Measurements from ENCODE around the gene MRPL40. TPM values are rescaled to one million over a fixed set of nuclear protein-coding genes. Genes with fewer than 3 reads are reported as not detected.
A peak's percentile ranks its signal among the peaks of the same experiment; 100 is the strongest.

Gene MRPL40
- total RNA-seq, 3 donors from 2014 or later, result 25.3 to 36.0 (median 31.8) TPM

- Histone ChIP-seq H3K9me3 (no peaks in the 10 kb centered on the region), H3K27me3 (no peaks in the 10 kb centered on the region), H3K4me3 (peak within 1 kb of the TSS; percentile 87 to 99 (median 93)), H3K36me3 (no peaks in the 10 kb centered on the region), H3K27ac (peak within 1 kb of the TSS; percentile 99), H3K4me1 (peaks cover 5% of the 10 kb centered on the region in 2 donors)
- intact Hi-C loops (cut with DNase I; ENCODE audit: low total_unique reads), result no loop called here
- TF ChIP-seq POLR2AphosphoS5 (IDR thresholded peaks at IDR 0.05) (peak in 2 of 3 donors; percentile 60 to 73), POLR2A (IDR thresholded peaks at IDR 0.05) (no peak)
- peak; percentile 96 to 97 for DNase-seq (ENCODE audit: low spot score in 2 of 2)
These were observed 47.2 kb downstream of the MRPL40 start, which contains the start of gene CDC45 for GRCh38 chr22:19479355-19480172. Gene CDC45 (plus strand): TSS chr22:19479920. CDS start chr22:19479969, 49 bp downstream.

GRCh38 chr22:19480173-19480568, 47.8 kb downstream of the MRPL40 start:
- Histone ChIP-seq H3K4me3 (peak overlapping the region; percentile 87 to 99 (median 93)), H3K27me3 (no peaks in the 10 kb centered on the region), H3K4me1 (peaks cover 5% of the 10 kb centered on the region in 2 donors), H3K9me3 (no peaks in the 10 kb centered on the region), H3K36me3 (no peaks in the 10 kb centered on the region), H3K27ac (no peak overlapping the region)
- TF ChIP-seq POLR2AphosphoS5 (IDR thresholded peaks at IDR 0.05) (no peak), POLR2A (IDR thresholded peaks at IDR 0.05) (no peak)
- TF ChIP-seq, protein P1, sequence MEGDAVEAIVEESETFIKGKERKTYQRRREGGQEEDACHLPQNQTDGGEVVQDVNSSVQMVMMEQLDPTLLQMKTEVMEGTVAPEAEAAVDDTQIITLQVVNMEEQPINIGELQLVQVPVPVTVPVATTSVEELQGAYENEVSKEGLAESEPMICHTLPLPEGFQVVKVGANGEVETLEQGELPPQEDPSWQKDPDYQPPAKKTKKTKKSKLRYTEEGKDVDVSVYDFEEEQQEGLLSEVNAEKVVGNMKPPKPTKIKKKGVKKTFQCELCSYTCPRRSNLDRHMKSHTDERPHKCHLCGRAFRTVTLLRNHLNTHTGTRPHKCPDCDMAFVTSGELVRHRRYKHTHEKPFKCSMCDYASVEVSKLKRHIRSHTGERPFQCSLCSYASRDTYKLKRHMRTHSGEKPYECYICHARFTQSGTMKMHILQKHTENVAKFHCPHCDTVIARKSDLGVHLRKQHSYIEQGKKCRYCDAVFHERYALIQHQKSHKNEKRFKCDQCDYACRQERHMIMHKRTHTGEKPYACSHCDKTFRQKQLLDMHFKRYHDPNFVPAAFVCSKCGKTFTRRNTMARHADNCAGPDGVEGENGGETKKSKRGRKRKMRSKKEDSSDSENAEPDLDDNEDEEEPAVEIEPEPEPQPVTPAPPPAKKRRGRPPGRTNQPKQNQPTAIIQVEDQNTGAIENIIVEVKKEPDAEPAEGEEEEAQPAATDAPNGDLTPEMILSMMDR (IDR thresholded peaks at IDR 0.05), result no peak
- DNase-seq (ENCODE audit: low spot score in 2 of 2), result no peak
- intact Hi-C loops (cut with DNase I; ENCODE audit: low total_unique reads), result no loop called here

GRCh38 chr22:19480789-19481188, 48.4 kb downstream of the MRPL40 start:
- H3K4me1 ChIP-seq, result peaks cover 5% of the 10 kb centered on the region in 2 donors
- H3K4me3 ChIP-seq, result no peak overlapping the region
- DNase-seq (ENCODE audit: low spot score in 2 of 2), result no peak
- no peaks in the 10 kb centered on the region for H3K27me3 ChIP-seq
- no peaks in the 10 kb centered on the region for H3K9me3 ChIP-seq
- H3K27ac ChIP-seq, result no peak overlapping the region
- no peaks in the 10 kb centered on the region for H3K36me3 ChIP-seq
- intact Hi-C loops (cut with DNase I; ENCODE audit: low total_unique reads), result no loop called here
- TF ChIP-seq POLR2A (IDR thresholded peaks at IDR 0.05) (no peak), POLR2AphosphoS5 (IDR thresholded peaks at IDR 0.05) (no peak)
- TF ChIP-seq, protein P1 (IDR thresholded peaks at IDR 0.05), result no peak

- Histone ChIP-seq H3K27ac (no peak overlapping the region), H3K9me3 (no peaks in the 10 kb centered on the region), H3K4me3 (no peak overlapping the region), H3K36me3 (no peaks in the 10 kb centered on the region), H3K4me1 (peaks cover 5% of the 10 kb centered on the region in 2 donors), H3K27me3 (no peaks in the 10 kb centered on the region)
- no peak for DNase-seq (ENCODE audit: low spot score in 2 of 2)
- intact Hi-C loops (cut with DNase I; ENCODE audit: low total_unique reads), result no loop called here
- TF ChIP-seq POLR2A (IDR thresholded peaks at IDR 0.05) (no peak), POLR2AphosphoS5 (IDR thresholded peaks at IDR 0.05) (no peak)
- TF ChIP-seq, protein P1 (IDR thresholded peaks at IDR 0.05), result no peak
These were observed 50.0 kb downstream of the MRPL40 start for GRCh38 chr22:19482297-19482696.

- no peak for TF ChIP-seq POLR2A (IDR thresholded peaks at IDR 0.05)
- TF ChIP-seq, protein P1 (IDR thresholded peaks at IDR 0.05), result no peak
- TF ChIP-seq POLR2AphosphoS5 (IDR thresholded peaks at IDR 0.05), result no peak
- no peak overlapping the region for H3K27ac ChIP-seq
- intact Hi-C loops (cut with DNase I; ENCODE audit: low total_unique reads), result no loop called here
- no peaks in the 10 kb centered on the region for H3K27me3 ChIP-seq
- H3K4me1 ChIP-seq, result peaks cover 5% of the 10 kb centered on the region in 2 donors
- DNase-seq (ENCODE audit: low spot score in 2 of 2), result no peak
- no peak overlapping the region for H3K4me3 ChIP-seq
- no peaks in the 10 kb centered on the region for H3K36me3 ChIP-seq
- H3K9me3 ChIP-seq, result no peaks in the 10 kb centered on the region
These were observed 51.3 kb downstream of the MRPL40 start for GRCh38 chr22:19483481-19484244.

Other genes starting within 250 kb of the MRPL40 start
- gene CLTCL1, start 140.8 kb upstream of the MRPL40 start, total RNA-seq, result 10 to 100 TPM in 1 of 3 donors, 1 to 10 TPM in 2; 2.8 to 27.0 (median 8.2) TPM
- gene HIRA, start 812 bp upstream of the MRPL40 start, total RNA-seq, result 10 to 100 TPM; 13.5 to 22.9 (median 18.4) TPM
- 100 to 1,000 TPM in 1 of 3 donors, 10 to 100 TPM in 2; 46.7 to 111 (median 54.4) TPM for gene C22orf39, start 15.2 kb downstream of the MRPL40 start, total RNA-seq
- gene UFD1, start 46.6 kb downstream of the MRPL40 start, total RNA-seq, result 10 to 100 TPM; 30.8 to 51.0 (median 31.8) TPM
- under 1 TPM in 1 of 3 donors, not detected in 2; 0.48 TPM for gene CDC45, start 47.4 kb downstream of the MRPL40 start, total RNA-seq
- 100 to 1,000 TPM in 1 of 3 donors, 10 to 100 TPM in 2; 65.0 to 301 (median 65.1) TPM for gene CLDN5, start 91.9 kb downstream of the MRPL40 start, total RNA-seq

Data from breast epithelium (tissue), 4 donors.